Right lobe of liver (tissue), 4 donors: Measurements from ENCODE around the gene PLCXD3.

Source experiments
- POLR2A ChIP-seq: fragments of 450-650 bp; IDR thresholded peaks from one replicate; pipeline ENCODE4 v1.6.1; 2017; ENCODE audit warnings: antibody characterized with exemption, mild to moderate bottlenecking
- TF ChIP-seq, protein P1 (sequence below), 4 donors: fragments of 200-600 bp in 3 of 4; fragments of 450-650 bp in 1 of 4; IDR thresholded peaks; one replicate each; pipeline versions ENCODE4 v1.5.1 to v1.8.0; 2016 to 2022; ENCODE audit warnings: antibody characterized with exemption in 4 of 4, mild to moderate bottlenecking in 2 of 4
- donor health status: DM: no; HTN: no; CAD: no.
- donor health status: DM: no; HTN: no; CAD: no.
- donor health status: DM: no; HTN: yes; CAD: no.

DNA sequence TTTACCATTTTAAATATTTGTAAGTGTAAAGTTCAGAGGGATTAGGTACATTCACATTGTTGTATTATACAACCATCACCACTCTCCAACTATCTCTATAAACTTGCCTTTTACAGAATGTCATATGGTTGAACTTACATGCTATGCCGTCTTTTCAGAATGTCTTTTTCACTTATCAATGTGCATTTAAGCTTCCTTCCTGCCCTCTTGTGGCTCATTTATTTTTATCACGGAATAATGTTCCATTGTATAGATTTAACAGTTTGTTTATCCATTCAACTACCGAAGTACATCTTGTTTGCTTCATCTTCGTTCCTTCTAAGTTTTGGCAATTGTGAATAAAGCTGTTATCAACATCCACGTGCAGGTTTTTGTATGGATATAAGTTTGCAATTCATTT is 163.8 kb downstream of the PLCXD3 start:
- TF ChIP-seq POLR2A: no peak
- TF ChIP-seq, protein P1, sequence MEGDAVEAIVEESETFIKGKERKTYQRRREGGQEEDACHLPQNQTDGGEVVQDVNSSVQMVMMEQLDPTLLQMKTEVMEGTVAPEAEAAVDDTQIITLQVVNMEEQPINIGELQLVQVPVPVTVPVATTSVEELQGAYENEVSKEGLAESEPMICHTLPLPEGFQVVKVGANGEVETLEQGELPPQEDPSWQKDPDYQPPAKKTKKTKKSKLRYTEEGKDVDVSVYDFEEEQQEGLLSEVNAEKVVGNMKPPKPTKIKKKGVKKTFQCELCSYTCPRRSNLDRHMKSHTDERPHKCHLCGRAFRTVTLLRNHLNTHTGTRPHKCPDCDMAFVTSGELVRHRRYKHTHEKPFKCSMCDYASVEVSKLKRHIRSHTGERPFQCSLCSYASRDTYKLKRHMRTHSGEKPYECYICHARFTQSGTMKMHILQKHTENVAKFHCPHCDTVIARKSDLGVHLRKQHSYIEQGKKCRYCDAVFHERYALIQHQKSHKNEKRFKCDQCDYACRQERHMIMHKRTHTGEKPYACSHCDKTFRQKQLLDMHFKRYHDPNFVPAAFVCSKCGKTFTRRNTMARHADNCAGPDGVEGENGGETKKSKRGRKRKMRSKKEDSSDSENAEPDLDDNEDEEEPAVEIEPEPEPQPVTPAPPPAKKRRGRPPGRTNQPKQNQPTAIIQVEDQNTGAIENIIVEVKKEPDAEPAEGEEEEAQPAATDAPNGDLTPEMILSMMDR (IDR thresholded peaks at IDR 0.05): peak in 2 of 4 donors; percentile 10
